ENCODE data around the gene TNN.

TNN gene

GRCh38 chr1:175179837-175180590 lies 112.4 kb downstream of the TNN start:
- no peak for DNase-seq

- no peak for DNase-seq
Measured at GRCh38 chr1:175182201-175182746, 114.6 kb downstream of the TNN start.

- no peak for DNase-seq
Measured at GRCh38 chr1:175183586-175183985, 116.0 kb downstream of the TNN start.

GRCh38 chr1:175185903-175186302 lies 118.3 kb downstream of the TNN start:
- no peak for DNase-seq

- DNase-seq = no peak
Measured at GRCh38 chr1:175186433-175187160, 119.0 kb downstream of the TNN start.

- DNase-seq = peak; percentile 55
Measured at GRCh38 chr1:175188936-175189335, 121.3 kb downstream of the TNN start.

- no peak for DNase-seq
Measured at GRCh38 chr1:175191659-175192058, 124.0 kb downstream of the TNN start.

GRCh38 chr1:175192111-175192629 lies 124.5 kb downstream of the TNN start:
- DNase-seq = no peak

GRCh38 chr1:175192630-175193526 lies 125.2 kb downstream of the TNN start, which contains the start of gene KIAA0040:
Gene KIAA0040, minus strand, starts transcription at chr1:175192776. Its CDS starts 31,763 bp downstream, at chr1:175161013.
- peak; percentile 32 for DNase-seq

- no peak for DNase-seq
Measured at GRCh38 chr1:175193527-175193910, 125.9 kb downstream of the TNN start.

GRCh38 chr1:175195281-175195680 lies 127.6 kb downstream of the TNN start:
- DNase-seq = no peak

- DNase-seq = no peak
Measured at GRCh38 chr1:175195798-175196197, 128.2 kb downstream of the TNN start.

- no peak for DNase-seq
Measured at GRCh38 chr1:175197531-175197930, 129.9 kb downstream of the TNN start.
